NB4 (cell line): ENCODE measurements around the gene ZFHX3.

ENCODE experiments used
- DNase-seq: peaks from one replicate; pipeline ENCODE4 v3.0.0; 2010; ENCODE audit warnings: low read depth
- H3K4me3 ChIP-seq: one replicate; pipeline ENCODE4 v1.5.1; 2011; ENCODE audit warnings: mild to moderate bottlenecking, low read depth, low read length, moderate library complexity
- MYC ChIP-seq: IDR thresholded peaks from 2 replicates; pipeline ENCODE4 v1.6.1; 2011; ENCODE audit warnings: low read depth, low read length
- POLR2A ChIP-seq: IDR thresholded peaks from 2 replicates; pipeline ENCODE4 v1.6.1; 2011; ENCODE audit warnings: mild to moderate bottlenecking; ENCODE audit not compliant: insufficient read length; ENCODE audit errors: extremely low read depth
- TF ChIP-seq, protein P1 (sequence below): IDR thresholded peaks from 2 replicates; pipeline ENCODE4 v1.6.1; 2011; ENCODE audit warnings: low read depth, low read length
- TF ChIP-seq, protein P2 (sequence below): IDR thresholded peaks from one replicate; pipeline ENCODE4 v1.5.1; 2012; ENCODE audit warnings: low read depth, low read length

Gene ZFHX3

DNA sequence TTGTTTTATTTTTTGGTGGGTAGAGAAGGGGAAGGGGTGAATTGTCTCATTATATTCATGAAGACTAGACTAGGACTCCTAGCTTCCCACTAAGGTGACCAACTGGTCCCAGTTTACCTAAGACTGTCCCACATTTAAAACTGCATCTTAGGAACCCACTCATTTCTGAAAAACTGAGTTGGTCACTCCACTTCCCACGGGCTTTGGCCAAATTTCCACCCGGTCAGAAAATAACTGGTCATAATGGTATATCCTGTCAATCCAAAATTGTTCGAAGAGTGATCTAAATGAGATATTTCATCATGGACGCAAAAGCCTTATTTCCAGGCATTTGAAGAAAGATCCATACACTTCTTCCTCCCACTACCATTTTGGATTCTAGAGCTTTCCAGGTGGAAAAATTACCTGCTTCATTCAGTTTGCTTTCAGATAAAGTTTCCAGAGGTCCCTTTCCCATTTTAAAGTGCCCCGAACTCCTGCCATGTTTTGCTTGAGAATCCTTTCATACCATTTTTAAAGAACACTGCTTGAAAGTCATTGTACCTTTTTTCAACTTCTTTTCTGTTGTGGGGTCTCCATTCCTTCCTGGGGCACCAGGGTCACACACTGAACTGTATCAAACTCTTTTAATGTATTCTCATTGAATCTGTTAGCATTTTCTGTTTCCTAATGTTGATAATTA, 21.8 kb upstream of the ZFHX3 start:
- DNase-seq, result no peak
- TF ChIP-seq, protein P1, sequence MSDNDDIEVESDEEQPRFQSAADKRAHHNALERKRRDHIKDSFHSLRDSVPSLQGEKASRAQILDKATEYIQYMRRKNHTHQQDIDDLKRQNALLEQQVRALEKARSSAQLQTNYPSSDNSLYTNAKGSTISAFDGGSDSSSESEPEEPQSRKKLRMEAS, result no peak
- H3K4me3 ChIP-seq, result no peak overlapping the region

DNA sequence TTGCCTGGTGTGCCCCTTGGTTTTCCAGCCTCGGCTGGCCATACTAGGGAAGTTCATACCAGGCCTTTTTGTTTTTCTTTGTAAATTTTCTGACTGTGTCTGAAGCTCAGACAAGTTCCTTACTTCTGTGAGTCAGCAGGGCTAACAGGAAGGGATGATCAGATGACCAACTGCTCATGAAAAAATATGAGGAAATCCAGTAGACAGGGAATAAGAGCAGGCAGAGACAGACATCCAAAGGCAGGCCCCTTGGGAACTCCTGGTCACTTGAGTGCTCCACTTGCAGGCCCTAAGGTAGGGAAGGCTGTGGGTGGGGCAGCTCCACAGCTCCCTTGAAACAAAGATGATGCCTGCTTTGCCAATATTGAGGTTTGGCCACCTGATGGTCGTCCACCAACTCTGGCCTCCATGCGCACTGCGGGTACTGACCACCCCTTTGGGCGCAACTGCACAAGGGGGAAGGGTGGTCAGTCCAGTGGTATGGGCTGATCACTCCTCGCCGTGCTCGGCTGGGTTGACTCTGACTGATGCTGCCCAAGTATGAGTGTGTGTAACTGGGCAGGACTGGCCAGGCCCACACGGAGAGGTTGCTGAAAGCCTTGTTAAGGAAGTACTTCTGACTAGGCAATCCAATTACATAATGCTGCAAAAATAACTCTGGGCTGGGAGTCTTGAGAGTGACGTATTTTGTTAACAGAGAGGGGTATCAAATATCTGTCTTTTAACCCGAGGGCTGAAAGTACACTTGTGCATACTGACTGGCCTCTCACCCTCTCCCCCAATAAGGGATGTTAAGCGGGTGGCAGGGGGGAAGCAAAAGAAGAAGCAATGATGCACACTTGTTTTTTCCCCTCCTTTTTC, 20.8 kb upstream of the ZFHX3 start:
- TF ChIP-seq, protein P2, sequence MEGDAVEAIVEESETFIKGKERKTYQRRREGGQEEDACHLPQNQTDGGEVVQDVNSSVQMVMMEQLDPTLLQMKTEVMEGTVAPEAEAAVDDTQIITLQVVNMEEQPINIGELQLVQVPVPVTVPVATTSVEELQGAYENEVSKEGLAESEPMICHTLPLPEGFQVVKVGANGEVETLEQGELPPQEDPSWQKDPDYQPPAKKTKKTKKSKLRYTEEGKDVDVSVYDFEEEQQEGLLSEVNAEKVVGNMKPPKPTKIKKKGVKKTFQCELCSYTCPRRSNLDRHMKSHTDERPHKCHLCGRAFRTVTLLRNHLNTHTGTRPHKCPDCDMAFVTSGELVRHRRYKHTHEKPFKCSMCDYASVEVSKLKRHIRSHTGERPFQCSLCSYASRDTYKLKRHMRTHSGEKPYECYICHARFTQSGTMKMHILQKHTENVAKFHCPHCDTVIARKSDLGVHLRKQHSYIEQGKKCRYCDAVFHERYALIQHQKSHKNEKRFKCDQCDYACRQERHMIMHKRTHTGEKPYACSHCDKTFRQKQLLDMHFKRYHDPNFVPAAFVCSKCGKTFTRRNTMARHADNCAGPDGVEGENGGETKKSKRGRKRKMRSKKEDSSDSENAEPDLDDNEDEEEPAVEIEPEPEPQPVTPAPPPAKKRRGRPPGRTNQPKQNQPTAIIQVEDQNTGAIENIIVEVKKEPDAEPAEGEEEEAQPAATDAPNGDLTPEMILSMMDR, result no peak
- no peak for TF ChIP-seq POLR2A
- no peak for TF ChIP-seq MYC
- TF ChIP-seq, protein P1, result no peak
- DNase-seq, result peak; percentile 80
- H3K4me3 ChIP-seq, result no peak overlapping the region

DNA sequence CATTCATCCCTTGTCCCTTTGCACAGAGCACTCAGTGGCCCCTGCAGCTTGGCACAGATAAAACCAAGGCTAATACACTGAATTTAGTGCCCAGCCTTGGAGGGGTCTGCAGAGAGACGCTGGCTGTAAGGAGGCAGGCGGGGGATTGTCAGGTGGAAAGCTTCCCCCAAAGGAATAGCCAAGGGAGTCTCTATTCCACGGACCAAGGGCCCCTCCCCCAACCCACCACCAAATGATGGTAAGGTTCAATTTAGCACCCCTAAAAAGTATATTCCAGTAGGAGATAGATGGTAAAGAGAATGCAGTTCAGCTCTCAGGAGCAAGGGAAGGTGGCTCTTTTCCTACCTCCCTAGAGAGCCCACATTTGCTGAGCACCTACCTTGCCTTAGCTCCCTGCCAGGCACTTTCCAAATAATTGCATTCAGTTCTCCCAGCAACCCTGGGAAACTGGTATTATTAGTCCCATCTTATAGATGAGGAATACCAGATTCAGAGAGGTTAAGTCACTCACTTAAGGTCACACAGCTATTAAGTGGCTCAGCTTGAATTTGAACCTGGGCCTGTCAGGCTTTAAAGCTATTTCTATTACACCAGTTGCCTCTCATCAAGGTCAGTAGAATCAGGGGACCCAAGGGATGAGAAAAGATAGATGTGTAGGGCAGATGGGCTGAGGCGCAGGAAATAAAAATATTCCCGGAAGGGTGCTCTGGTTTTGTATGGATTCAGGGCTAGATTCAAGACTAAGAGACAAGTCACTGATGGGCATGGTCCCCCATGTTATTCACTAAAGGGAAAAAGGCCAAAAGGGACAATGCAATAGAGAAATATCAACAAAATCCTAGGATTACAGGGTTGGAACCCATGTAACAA, 20.0 kb upstream of the ZFHX3 start:
- no peak overlapping the region for H3K4me3 ChIP-seq
- TF ChIP-seq MYC (no peak), POLR2A (no peak)
- TF ChIP-seq, protein P1, result no peak
- TF ChIP-seq, protein P2, result no peak
- no peak for DNase-seq

DNA sequence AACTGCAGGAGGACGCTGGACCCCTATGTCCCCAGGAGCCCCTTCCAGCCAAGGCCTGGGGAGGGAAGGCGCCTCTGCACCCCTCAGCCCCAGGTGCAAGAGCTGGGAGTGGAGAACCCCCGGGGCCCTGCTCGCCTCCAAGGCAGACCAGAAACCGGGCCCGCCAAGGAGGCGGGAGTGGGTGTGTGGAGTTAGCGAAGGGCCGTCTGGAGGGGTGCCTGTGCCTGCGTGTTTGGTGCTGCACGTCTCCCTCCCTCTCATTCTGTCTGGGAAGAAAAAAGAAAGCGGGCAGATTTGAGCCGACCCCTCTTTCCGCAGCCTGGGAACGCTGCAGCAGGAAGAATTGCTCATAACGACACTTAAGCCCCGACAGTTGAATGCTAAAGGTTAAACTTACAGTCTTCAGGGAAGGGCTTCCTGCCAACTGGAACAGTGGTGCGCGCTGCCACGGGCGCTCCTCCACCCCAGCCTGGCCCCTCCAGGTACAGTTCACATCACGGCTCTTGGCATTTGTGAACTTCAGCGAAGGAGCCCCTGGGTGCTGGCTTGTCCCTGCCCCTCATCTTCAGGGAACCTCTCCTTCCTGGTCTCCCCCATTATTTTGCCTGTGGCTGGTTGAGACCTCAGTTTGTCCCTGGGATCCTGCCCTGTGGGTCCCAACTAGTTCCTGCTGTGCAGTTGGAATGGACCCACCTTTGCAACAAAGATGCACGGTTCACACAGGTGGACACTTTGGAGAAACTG, 19.2 kb upstream of the ZFHX3 start:
- no peak for TF ChIP-seq POLR2A
- TF ChIP-seq, protein P1, result no peak
- TF ChIP-seq, protein P2, result no peak
- no peak for TF ChIP-seq MYC
- no peak for DNase-seq
- no peak overlapping the region for H3K4me3 ChIP-seq

DNA sequence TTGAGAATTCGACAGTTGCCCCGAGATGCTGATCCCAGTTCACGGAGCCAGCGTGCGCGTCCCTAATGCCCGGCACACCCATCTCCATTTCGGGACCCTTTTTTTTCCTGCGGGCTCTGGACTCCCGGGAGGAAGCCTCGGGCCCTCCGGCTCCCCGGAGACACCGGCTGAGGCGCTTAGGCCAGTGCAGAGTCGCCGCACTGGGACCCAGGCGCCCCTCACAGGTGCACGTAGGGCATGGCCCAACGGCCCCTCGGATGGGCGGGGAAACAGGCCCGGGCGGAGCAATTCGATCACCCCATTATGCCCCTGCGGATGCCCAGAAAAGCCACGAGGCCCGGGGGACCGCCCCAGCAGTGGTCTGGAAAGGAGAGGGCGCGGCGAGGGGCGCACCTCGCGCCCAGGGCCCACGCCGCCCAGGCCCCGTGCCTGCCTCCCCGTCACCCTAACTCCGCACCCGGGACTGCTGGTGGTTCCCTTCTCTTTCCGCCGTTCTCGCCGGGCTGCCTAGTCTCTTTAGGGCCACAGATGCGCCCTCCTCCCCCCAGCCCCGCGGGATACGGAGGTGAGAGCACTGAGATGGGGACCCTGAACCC, 18.5 kb upstream of the ZFHX3 start:
- no peak for DNase-seq
- TF ChIP-seq, protein P2, result no peak
- TF ChIP-seq, protein P1, result no peak
- H3K4me3 ChIP-seq, result no peak overlapping the region
